ENCODE data around the gene TRAPPC2. TPM values are rescaled to one million over a fixed set of nuclear protein-coding genes. Genes with fewer than 3 reads are reported as not detected.

Gene TRAPPC2
- total and polyA plus RNA-seq, 2 of the 4 experiments (the other 2 are of a cell fraction) = 11.3 to 13.8 TPM

GRCh38 chrX:13693341-13693961 lies 41.0 kb downstream of the TRAPPC2 start:
- ChIA-PET CTCF (interaction anchor here (0.5 kb wide), 1 partner anchor 15 kb away, joined by 8 read pairs; no protein-coding TSS in a partner anchor), POLR2A (ENCODE audit: unreplicated experiment) (no interaction called here)
- Histone ChIP-seq H3K14ac (replicated peaks; ENCODE audit: low read depth, low read length) (no peak overlapping the region), H2BK15ac (ENCODE audit: low read depth, low read length) (no peak overlapping the region), H3K27me3 (ENCODE audit: control insufficient read depth, insufficient read depth, low read length) (no peaks in the 10 kb centered on the region; the same call in 1 of the 2 replicates), H3K4me3 (ENCODE audit: insufficient read depth, low read depth, low read length) (no peak overlapping the region), H3K4me2 (ENCODE audit: low read depth, low read length) (peak overlapping the region; percentile 36; the same call in 1 of the 2 replicates), H2AFZ (replicated peaks; ENCODE audit: low read length, poor library complexity) (no peak overlapping the region), H2AK9ac (replicated peaks; ENCODE audit: low read depth, low read length, poor library complexity) (no peak overlapping the region), H3K18ac (ENCODE audit: low read depth, low read length) (no peak overlapping the region), H3K9me3 (ENCODE audit: control insufficient read depth, insufficient read depth, low read length) (no peaks in the 10 kb centered on the region), H3K4ac (ENCODE audit: low read depth, low read length) (no peak overlapping the region), H4K91ac (ENCODE audit: insufficient read depth, low read depth, low read length) (no peak overlapping the region), H2BK120ac (ENCODE audit: low read depth, low read length) (no peak overlapping the region), H3K9me1 (ENCODE audit: insufficient read depth, low read length) (peaks cover 3% of the 10 kb centered on the region; the same call in 1 of the 2 replicates), H3K79me1 (ENCODE audit: low read depth in 1 of 2, low read length in 2 of 2) (peaks cover 22 to 58% of the 10 kb centered on the region in 2 experiments), H3K36me3 (ENCODE audit: control insufficient read depth, insufficient read depth, low read length) (peaks cover 2% of the 10 kb centered on the region), H3K27ac (ENCODE audit: insufficient read depth, low read length) (peak overlapping the region; percentile 5; the same call in 1 of the 2 replicates), H4K8ac (ENCODE audit: low read depth in 2 of 2, low read length in 2 of 2) (no peak overlapping the region), H3K4me1 (ENCODE audit: control insufficient read depth, insufficient read depth, low read length) (peaks cover 7% of the 10 kb centered on the region), H4K5ac (ENCODE audit: low read depth, low read length) (no peak overlapping the region), H4K20me1 (ENCODE audit: insufficient read depth, low read length) (peaks cover 52% of the 10 kb centered on the region), H2BK20ac (ENCODE audit: low read depth, low read length) (no peak overlapping the region), H3K9ac (ENCODE audit: low read depth, low read length) (no peak overlapping the region), H3K23ac (ENCODE audit: low read depth, low read length) (no peak overlapping the region), H3K56ac (ENCODE audit: extremely low read depth, insufficient read depth, low read length) (no peak overlapping the region), H2BK5ac (ENCODE audit: low read depth, low read length, poor library complexity, severe bottlenecking) (no peak overlapping the region), H2AK5ac (ENCODE audit: low read depth, low read length) (no peak overlapping the region)
- TF ChIP-seq CEBPB (IDR thresholded peaks at IDR 0.05; ENCODE audit: low read depth, low read length) (peak; percentile 34; the same call in 1 of the 2 replicates), SMC3 (IDR thresholded peaks at IDR 0.05; ENCODE audit: low read depth, low read length) (no peak)
- BruUV-seq (replicated peaks) = no TSS peak
- ATAC-seq (ENCODE audit: low read depth) (no peak), DNase-seq (peak; percentile 19)
- 71% methylated on average over 1 of the region's 7 CpGs; no CpG with 5 or more reads in 1 of the 2 experiments for WGBS, 2 experiments (ENCODE audit: extremely low coverage in 2 of 2, insufficient read length in 1 of 2)
- intact Hi-C loops (cut with micrococcal nuclease) (loop anchor here (5.0 kb wide), 1 partner anchor 39 kb away; the partner anchor contains the start of genes OFD1 and TRAPPC2), dilution Hi-C loops (cut with HindIII; ENCODE audit: low sequenced_read_pairs, unreplicated experiment) (no loop called here), in situ Hi-C loops (cut with MboI; ENCODE audit: low sequenced_read_pairs) (no loop called here)
